ENCODE data around the gene PLK5. TPM values are rescaled to one million over a fixed set of nuclear protein-coding genes. Genes with fewer than 3 reads are reported as not detected.

Gene PLK5
- total RNA-seq, 1 experiment from 2014 or later: 1.4 TPM

DNA sequence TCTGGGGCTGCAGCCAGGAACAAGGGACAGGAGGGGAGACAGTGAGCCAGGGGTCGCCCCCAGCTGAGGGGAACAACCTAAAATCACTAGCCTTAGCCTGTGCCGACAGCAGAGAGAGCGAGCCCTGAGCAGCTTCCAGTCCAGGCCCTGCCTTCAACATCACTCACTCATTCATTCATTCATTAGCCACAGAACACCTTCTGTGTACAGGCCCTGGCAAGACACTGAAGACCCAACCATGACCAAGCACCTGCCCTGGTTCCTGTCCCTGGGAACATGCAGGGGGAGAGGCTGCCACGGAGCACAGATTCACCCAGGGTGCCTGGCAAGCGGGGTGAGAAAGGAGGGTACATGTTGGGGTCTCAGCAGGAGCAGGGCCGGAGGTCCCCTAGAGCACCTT is 39.4 kb downstream of the PLK5 start:
- DNase-seq (ENCODE audit: low spot score): no peak
- Mint-ChIP-seq H3K9me3 (no peaks in the 10 kb centered on the region), H3K27me3 (ENCODE audit: low read depth) (no peaks in the 10 kb centered on the region), H3K4me3 (no peak overlapping the region), H3K4me1 (no peaks in the 10 kb centered on the region), H3K36me3 (peaks cover 5% of the 10 kb centered on the region; the same call in 1 of the 2 replicates), H3K27ac (no peak overlapping the region)
- no peak for ATAC-seq
- ChIA-PET CTCF (interaction anchor here (1.0 to 1.4 kb wide), 2 partner anchors 12 to 17 kb away, joined by 3 read pairs; no protein-coding TSS in a partner anchor), POLR2A (interaction anchor here (0.6 kb wide), 1 partner anchor 804 kb away, joined by 4 read pairs; no protein-coding TSS in a partner anchor)
- TF ChIP-seq CREM (CRISPR knock-in tag; IDR thresholded peaks at IDR 0.05) (no peak), SMAD4 (CRISPR knock-in tag; IDR thresholded peaks at IDR 0.05) (no peak), GABPB1 (CRISPR knock-in tag; IDR thresholded peaks at IDR 0.05) (no peak), CTCF (IDR thresholded peaks at IDR 0.05) (no peak), NR1H2 (CRISPR knock-in tag; IDR thresholded peaks at IDR 0.05) (no peak), SMAD3 (CRISPR knock-in tag; IDR thresholded peaks at IDR 0.05; ENCODE audit: borderline replicate concordance) (no peak), ZNF232 (CRISPR knock-in tag; IDR thresholded peaks at IDR 0.05) (no peak)
- TF ChIP-seq, protein P1, sequence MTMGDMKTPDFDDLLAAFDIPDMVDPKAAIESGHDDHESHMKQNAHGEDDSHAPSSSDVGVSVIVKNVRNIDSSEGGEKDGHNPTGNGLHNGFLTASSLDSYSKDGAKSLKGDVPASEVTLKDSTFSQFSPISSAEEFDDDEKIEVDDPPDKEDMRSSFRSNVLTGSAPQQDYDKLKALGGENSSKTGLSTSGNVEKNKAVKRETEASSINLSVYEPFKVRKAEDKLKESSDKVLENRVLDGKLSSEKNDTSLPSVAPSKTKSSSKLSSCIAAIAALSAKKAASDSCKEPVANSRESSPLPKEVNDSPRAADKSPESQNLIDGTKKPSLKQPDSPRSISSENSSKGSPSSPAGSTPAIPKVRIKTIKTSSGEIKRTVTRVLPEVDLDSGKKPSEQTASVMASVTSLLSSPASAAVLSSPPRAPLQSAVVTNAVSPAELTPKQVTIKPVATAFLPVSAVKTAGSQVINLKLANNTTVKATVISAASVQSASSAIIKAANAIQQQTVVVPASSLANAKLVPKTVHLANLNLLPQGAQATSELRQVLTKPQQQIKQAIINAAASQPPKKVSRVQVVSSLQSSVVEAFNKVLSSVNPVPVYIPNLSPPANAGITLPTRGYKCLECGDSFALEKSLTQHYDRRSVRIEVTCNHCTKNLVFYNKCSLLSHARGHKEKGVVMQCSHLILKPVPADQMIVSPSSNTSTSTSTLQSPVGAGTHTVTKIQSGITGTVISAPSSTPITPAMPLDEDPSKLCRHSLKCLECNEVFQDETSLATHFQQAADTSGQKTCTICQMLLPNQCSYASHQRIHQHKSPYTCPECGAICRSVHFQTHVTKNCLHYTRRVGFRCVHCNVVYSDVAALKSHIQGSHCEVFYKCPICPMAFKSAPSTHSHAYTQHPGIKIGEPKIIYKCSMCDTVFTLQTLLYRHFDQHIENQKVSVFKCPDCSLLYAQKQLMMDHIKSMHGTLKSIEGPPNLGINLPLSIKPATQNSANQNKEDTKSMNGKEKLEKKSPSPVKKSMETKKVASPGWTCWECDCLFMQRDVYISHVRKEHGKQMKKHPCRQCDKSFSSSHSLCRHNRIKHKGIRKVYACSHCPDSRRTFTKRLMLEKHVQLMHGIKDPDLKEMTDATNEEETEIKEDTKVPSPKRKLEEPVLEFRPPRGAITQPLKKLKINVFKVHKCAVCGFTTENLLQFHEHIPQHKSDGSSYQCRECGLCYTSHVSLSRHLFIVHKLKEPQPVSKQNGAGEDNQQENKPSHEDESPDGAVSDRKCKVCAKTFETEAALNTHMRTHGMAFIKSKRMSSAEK (CRISPR knock-in tag; IDR thresholded peaks at IDR 0.05; ENCODE audit: borderline replicate concordance): no peak
- TF ChIP-seq, protein P2, sequence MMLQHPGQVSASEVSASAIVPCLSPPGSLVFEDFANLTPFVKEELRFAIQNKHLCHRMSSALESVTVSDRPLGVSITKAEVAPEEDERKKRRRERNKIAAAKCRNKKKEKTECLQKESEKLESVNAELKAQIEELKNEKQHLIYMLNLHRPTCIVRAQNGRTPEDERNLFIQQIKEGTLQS (CRISPR knock-in tag; conservative IDR thresholded peaks at IDR 0.05): no peak

- CTCF ChIA-PET: interaction anchor here (0.6 to 1.5 kb wide), 11 partner anchors 12 to 298 kb away, joined by 3 to 14 read pairs (median 3); partner anchors contain the start of genes APC2 and REEP6
- Mint-ChIP-seq H3K27ac (no peak overlapping the region), H3K9me3 (0 out of 2 replicates have a peak, but pooled peaks cover 3% of the 10 kb centered on the region), H3K4me1 (peaks cover 6% of the 10 kb centered on the region), H3K36me3 (peaks cover 5% of the 10 kb centered on the region; the same call in 1 of the 2 replicates), H3K27me3 (ENCODE audit: low read depth) (peaks cover 32% of the 10 kb centered on the region), H3K4me3 (peak overlapping the region; percentile 54)
- TF ChIP-seq, protein P3, sequence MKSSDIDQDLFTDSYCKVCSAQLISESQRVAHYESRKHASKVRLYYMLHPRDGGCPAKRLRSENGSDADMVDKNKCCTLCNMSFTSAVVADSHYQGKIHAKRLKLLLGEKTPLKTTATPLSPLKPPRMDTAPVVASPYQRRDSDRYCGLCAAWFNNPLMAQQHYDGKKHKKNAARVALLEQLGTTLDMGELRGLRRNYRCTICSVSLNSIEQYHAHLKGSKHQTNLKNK (CRISPR knock-in tag; IDR thresholded peaks at IDR 0.05): no peak
- TF ChIP-seq AFF4 (CRISPR knock-in tag; IDR thresholded peaks at IDR 0.05; ENCODE audit: borderline replicate concordance) (0 out of 2 replicates have a peak, but pooled peaks have one; percentile 30), E2F1 (CRISPR knock-in tag; IDR thresholded peaks at IDR 0.05) (no peak), ZNF671 (CRISPR knock-in tag; IDR thresholded peaks at IDR 0.05) (no peak), SMAD4 (CRISPR knock-in tag; IDR thresholded peaks at IDR 0.05) (no peak), TP53 (CRISPR knock-in tag; IDR thresholded peaks at IDR 0.05) (peak; percentile 3; the same call in 1 of the 2 replicates), ZNF138 (CRISPR knock-in tag; conservative IDR thresholded peaks at IDR 0.05) (no peak), ETV6 (CRISPR knock-in tag; IDR thresholded peaks at IDR 0.05) (peak; percentile 16; the same call in 1 of the 2 replicates)
- ATAC-seq (peak; percentile 84), DNase-seq (ENCODE audit: low spot score) (peak; percentile 74)
- POLR2A ChIA-PET: interaction anchor here (0.9 to 1.4 kb wide), 6 partner anchors 14 to 261 kb away, joined by 3 to 7 read pairs (median 4); partner anchors contain the start of gene REEP6
These were observed 42.7 kb downstream of the PLK5 start for GRCh38 chr19:1566392-1567115.
